Endothelial cell of umbilical vein (primary cell): ENCODE data around the gene LRRC4B.

Experiments
- CTCF ChIP-seq, 2 donors: IDR thresholded peaks; 1 replicate in 1 of 2; 2 replicates in 1 of 2; pipeline ENCODE4 v1.5.1; 2011; ENCODE audit warnings: low read length in 2 of 2, mild to moderate bottlenecking in 2 of 2, moderate library complexity in 2 of 2, control low read depth in 1 of 2, inconsistent platforms in 1 of 2, low read depth in 1 of 2; ENCODE audit not compliant: insufficient read depth in 1 of 2; ENCODE audit errors: extremely low read depth in 1 of 2
- EZH2 ChIP-seq: IDR thresholded peaks from 2 replicates; pipeline ENCODE4 v1.6.1; 2012; ENCODE audit warnings: borderline replicate concordance, low read depth, mild to moderate bottlenecking, moderate library complexity, low read length, inconsistent platforms; ENCODE audit not compliant: severe bottlenecking
- FOS ChIP-seq: IDR thresholded peaks from 2 replicates; pipeline ENCODE4 v1.6.1; 2011; ENCODE audit warnings: mild to moderate bottlenecking, low read length, moderate library complexity, borderline replicate concordance; ENCODE audit not compliant: insufficient read depth
- GATA2 ChIP-seq: IDR thresholded peaks from 2 replicates; pipeline ENCODE4 v1.7.0; 2011; ENCODE audit warnings: low read depth, mild to moderate bottlenecking, moderate library complexity, mixed read lengths, low read length; ENCODE audit not compliant: insufficient read length, insufficient read depth
- MAX ChIP-seq: IDR thresholded peaks from 2 replicates; pipeline ENCODE4 v1.6.1; 2011; ENCODE audit not compliant: insufficient read depth, insufficient read length
- MYC ChIP-seq: IDR thresholded peaks from one replicate; pipeline ENCODE4 v1.6.1; 2011; ENCODE audit warnings: mild to moderate bottlenecking, low read depth, low read length
- POLR2A ChIP-seq: IDR thresholded peaks from 2 replicates; pipeline ENCODE4 v1.6.1; 2012; ENCODE audit warnings: low read depth, mild to moderate bottlenecking, control low read depth, low read length
- POLR2AphosphoS5 ChIP-seq: IDR thresholded peaks from 2 replicates; pipeline ENCODE4 v1.6.1; 2012; ENCODE audit warnings: low read depth, mild to moderate bottlenecking, control low read depth, low read length, moderate library complexity; ENCODE audit not compliant: insufficient read depth

- no peak for TF ChIP-seq CTCF (IDR thresholded peaks at IDR 0.05; ENCODE audit: extremely low read depth in 1 of 2, insufficient read depth in 1 of 2, low read depth in 1 of 2, low read length in 2 of 2)
- no peak for TF ChIP-seq EZH2
- no peak for TF ChIP-seq GATA2
- TF ChIP-seq POLR2AphosphoS5 = no peak
- no peak for TF ChIP-seq MAX
- no peak for TF ChIP-seq POLR2A
- TF ChIP-seq MYC = no peak
- TF ChIP-seq FOS = no peak
Observed at GRCh38 chr19:50476907-50477238, 91.4 kb downstream of the LRRC4B start.
